Activated T-cell treated with anti-CD3 and anti-CD28 coated beads, Interleukin-2, amount 50 U/mL, for 24 hours (primary cell): ENCODE data around the gene CAMK1D.
"Not testable (repeated sequence)": the region's sequence is repeated elsewhere in the genome, so short reads cannot be mapped to it uniquely, and the experiment has no call there.

Experiments
- DNase-seq: peaks from one replicate; pipeline ENCODE4 v3.0.0-alpha.2; 2020
- H3K27ac Mint-ChIP-seq: 2 replicates; pipeline ENCODE4 v1.8.0; 2020; ENCODE audit warnings: mild to moderate bottlenecking, mixed read lengths
- H3K27me3 Mint-ChIP-seq: 2 replicates; pipeline ENCODE4 v1.8.0; 2020; ENCODE audit warnings: mixed read lengths
- H3K36me3 Mint-ChIP-seq: 2 replicates; pipeline ENCODE4 v1.8.0; 2020; ENCODE audit warnings: low read depth, mixed read lengths
- H3K4me1 Mint-ChIP-seq: 2 replicates; pipeline ENCODE4 v1.8.0; 2020; ENCODE audit warnings: low read depth, mixed read lengths
- H3K4me3 Mint-ChIP-seq: 2 replicates; pipeline ENCODE4 v1.8.0; 2020; ENCODE audit warnings: mild to moderate bottlenecking, moderate library complexity, mixed read lengths
- H3K9me3 Mint-ChIP-seq: 2 replicates; pipeline ENCODE4 v1.8.0; 2020; ENCODE audit warnings: mixed read lengths

Gene CAMK1D

GRCh38 chr10:12742771-12743170 lies 393.4 kb downstream of the CAMK1D start:
- no peak for DNase-seq
- Mint-ChIP-seq H3K9me3 (no peaks in the 10 kb centered on the region), H3K4me3 (no peak overlapping the region), H3K27ac (no peak overlapping the region), H3K27me3 (no peaks in the 10 kb centered on the region), H3K4me1 (no peaks in the 10 kb centered on the region), H3K36me3 (no peaks in the 10 kb centered on the region)

GRCh38 chr10:12743466-12743865 lies 394.1 kb downstream of the CAMK1D start:
- not testable (repeated sequence) for H3K4me1 Mint-ChIP-seq, H3K4me3 Mint-ChIP-seq, DNase-seq, H3K36me3 Mint-ChIP-seq, H3K27me3 Mint-ChIP-seq, H3K9me3 Mint-ChIP-seq, H3K27ac Mint-ChIP-seq

- DNase-seq, result no peak
- H3K4me1 Mint-ChIP-seq, result no peaks in the 10 kb centered on the region
- no peak overlapping the region for H3K4me3 Mint-ChIP-seq
- H3K9me3 Mint-ChIP-seq, result no peaks in the 10 kb centered on the region
- no peaks in the 10 kb centered on the region for H3K36me3 Mint-ChIP-seq
- H3K27me3 Mint-ChIP-seq, result no peaks in the 10 kb centered on the region
- H3K27ac Mint-ChIP-seq, result no peak overlapping the region
These were observed 394.6 kb downstream of the CAMK1D start for GRCh38 chr10:12743941-12744340.

GRCh38 chr10:12748186-12748585 lies 398.8 kb downstream of the CAMK1D start:
- Mint-ChIP-seq H3K27me3 (no peaks in the 10 kb centered on the region), H3K4me3 (no peak overlapping the region), H3K27ac (no peak overlapping the region), H3K9me3 (no peaks in the 10 kb centered on the region), H3K36me3 (peaks cover 3% of the 10 kb centered on the region), H3K4me1 (no peaks in the 10 kb centered on the region)
- no peak for DNase-seq

- no peaks in the 10 kb centered on the region for H3K27me3 Mint-ChIP-seq
- H3K9me3 Mint-ChIP-seq, result no peaks in the 10 kb centered on the region
- H3K4me3 Mint-ChIP-seq, result no peak overlapping the region
- H3K4me1 Mint-ChIP-seq, result no peaks in the 10 kb centered on the region
- no peak for DNase-seq
- no peak overlapping the region for H3K27ac Mint-ChIP-seq
- H3K36me3 Mint-ChIP-seq, result peaks cover 3% of the 10 kb centered on the region
These were observed 400.6 kb downstream of the CAMK1D start for GRCh38 chr10:12749760-12750478.

- peaks cover 3% of the 10 kb centered on the region for H3K36me3 Mint-ChIP-seq
- no peak overlapping the region for H3K4me3 Mint-ChIP-seq
These were observed 401.3 kb downstream of the CAMK1D start for GRCh38 chr10:12750526-12751201.

GRCh38 chr10:12755075-12755474 lies 405.7 kb downstream of the CAMK1D start:
- Mint-ChIP-seq H3K27me3 (no peaks in the 10 kb centered on the region), H3K9me3 (no peaks in the 10 kb centered on the region), H3K4me1 (no peaks in the 10 kb centered on the region), H3K4me3 (no peak overlapping the region), H3K27ac (no peak overlapping the region), H3K36me3 (peaks cover 3% of the 10 kb centered on the region)
- no peak for DNase-seq

More at GRCh38 chr10:12750526-12751201, 401.3 kb downstream of the CAMK1D start:
- H3K27ac Mint-ChIP-seq, result no peak overlapping the region
- no peaks in the 10 kb centered on the region for H3K4me1 Mint-ChIP-seq
- H3K27me3 Mint-ChIP-seq, result no peaks in the 10 kb centered on the region
- H3K9me3 Mint-ChIP-seq, result no peaks in the 10 kb centered on the region
- no peak for DNase-seq

GRCh38 chr10:12757351-12757750 lies 408.0 kb downstream of the CAMK1D start:
- Mint-ChIP-seq H3K27ac (peak overlapping the region; percentile 39), H3K9me3 (no peaks in the 10 kb centered on the region), H3K27me3 (no peaks in the 10 kb centered on the region), H3K4me3 (no peak overlapping the region), H3K4me1 (no peaks in the 10 kb centered on the region), H3K36me3 (peaks cover 19% of the 10 kb centered on the region)
- no peak for DNase-seq

GRCh38 chr10:12758271-12758670 lies 408.9 kb downstream of the CAMK1D start:
- DNase-seq, result no peak
- H3K4me3 Mint-ChIP-seq, result no peak overlapping the region
- peaks cover 20% of the 10 kb centered on the region for H3K36me3 Mint-ChIP-seq
- no peak overlapping the region for H3K27ac Mint-ChIP-seq
- no peaks in the 10 kb centered on the region for H3K4me1 Mint-ChIP-seq
- no peaks in the 10 kb centered on the region for H3K9me3 Mint-ChIP-seq
- no peaks in the 10 kb centered on the region for H3K27me3 Mint-ChIP-seq

GRCh38 chr10:12766223-12766622 lies 416.9 kb downstream of the CAMK1D start:
- Mint-ChIP-seq H3K36me3 (peaks cover 34% of the 10 kb centered on the region), H3K4me1 (no peaks in the 10 kb centered on the region), H3K4me3 (no peak overlapping the region), H3K27me3 (no peaks in the 10 kb centered on the region), H3K9me3 (no peaks in the 10 kb centered on the region), H3K27ac (no peak overlapping the region)
- no peak for DNase-seq

- Mint-ChIP-seq H3K9me3 (no peaks in the 10 kb centered on the region), H3K27ac (no peak overlapping the region), H3K4me1 (no peaks in the 10 kb centered on the region), H3K27me3 (no peaks in the 10 kb centered on the region), H3K4me3 (no peak overlapping the region), H3K36me3 (peaks cover 26% of the 10 kb centered on the region)
- no peak for DNase-seq
These were observed 419.1 kb downstream of the CAMK1D start for GRCh38 chr10:12768156-12769100.

- H3K36me3 Mint-ChIP-seq, result peaks cover 26% of the 10 kb centered on the region
These were observed 420.1 kb downstream of the CAMK1D start for GRCh38 chr10:12769323-12770044.

GRCh38 chr10:12771981-12772760 lies 422.8 kb downstream of the CAMK1D start:
- no peak overlapping the region for H3K4me3 Mint-ChIP-seq
- no peak for DNase-seq
- H3K9me3 Mint-ChIP-seq, result no peaks in the 10 kb centered on the region
- H3K27ac Mint-ChIP-seq, result no peak overlapping the region
- no peaks in the 10 kb centered on the region for H3K27me3 Mint-ChIP-seq
- peaks cover 6% of the 10 kb centered on the region for H3K4me1 Mint-ChIP-seq
- peaks cover 30% of the 10 kb centered on the region for H3K36me3 Mint-ChIP-seq

More at GRCh38 chr10:12769323-12770044, 420.1 kb downstream of the CAMK1D start:
- no peak overlapping the region for H3K4me3 Mint-ChIP-seq
- no peaks in the 10 kb centered on the region for H3K9me3 Mint-ChIP-seq
- no peak for DNase-seq
- H3K27ac Mint-ChIP-seq, result no peak overlapping the region
- no peaks in the 10 kb centered on the region for H3K4me1 Mint-ChIP-seq
- no peaks in the 10 kb centered on the region for H3K27me3 Mint-ChIP-seq
